Spinal cord (tissue), 10 donors: ENCODE data around the gene JPT1. TPM values are rescaled to one million over a fixed set of nuclear protein-coding genes. Genes with fewer than 3 reads are reported as not detected.

Experiments used
- DNase-seq, 6 donors: peaks; one replicate each; pipeline versions ENCODE4 v3.0.0 to v3.0.0-alpha.2; 2013 to 2015; ENCODE audit warnings: low spot score in 6 of 6, low read depth in 4 of 6
- H3K27ac ChIP-seq: one replicate; pipeline ENCODE4 v1.5.1; 2013; ENCODE audit warnings: low read depth, low read length, control low read depth
- H3K27me3 ChIP-seq: one replicate; pipeline ENCODE4 v1.6.1; 2013; ENCODE audit warnings: low read length; ENCODE audit not compliant: control insufficient read depth, insufficient read depth
- H3K36me3 ChIP-seq: one replicate; pipeline ENCODE4 v1.6.1; 2013; ENCODE audit warnings: low read length; ENCODE audit not compliant: control insufficient read depth, insufficient read depth
- H3K4me1 ChIP-seq: one replicate; pipeline ENCODE4 v1.6.1; 2013; ENCODE audit warnings: low read length; ENCODE audit not compliant: control insufficient read depth, insufficient read depth
- H3K4me3 ChIP-seq: one replicate; pipeline ENCODE4 v1.5.1; 2013; ENCODE audit warnings: low read depth, low read length, control low read depth
- H3K9me3 ChIP-seq: one replicate; pipeline ENCODE4 v1.6.1; 2013; ENCODE audit warnings: low read length; ENCODE audit not compliant: control insufficient read depth, insufficient read depth
- WGBS: methylation state at CpG from one replicate; pipeline ENCODE4 v1.1.5; 2013; ENCODE audit warnings: missing lambda C conversion rate; ENCODE audit not compliant: insufficient coverage; 5-methylcytosine and 5-hydroxymethylcytosine counted together
- polyA plus RNA-seq, 2 donors: library from polyadenylated mRNA; unstranded; fragments of 120-200 nt; gene quantifications; one replicate each; pipeline ENCODE4 v1.2.1, GENCODE V29; 2013; ENCODE audit not compliant: insufficient read length in 2 of 2
- small RNA-seq: library from RNA; depleted of rRNA; stranded (forward); fragments of <200 nt; gene quantifications from one replicate; pipeline ENCODE3, GENCODE V24; 2014; ENCODE audit warnings: low replicate concordance
- total RNA-seq, 2 donors: library from RNA; depleted of rRNA in 1 of 2; stranded (reverse); fragments of 120-200 nt in 1 of 2; fragments of >200 nt in 1 of 2; gene quantifications; one replicate each; pipeline versions ENCODE4 v1.2.3 to v1.2.4, GENCODE V29; 2013 to 2014
- donor health status: healthy.

Gene JPT1
- total and polyA plus RNA-seq, 4 donors: 79.8 to 353 (median 217) TPM

- no peak for DNase-seq
- no peaks in the 10 kb centered on the region for H3K9me3 ChIP-seq
- peak overlapping the region; percentile 63 for H3K27ac ChIP-seq
- 39% methylated on average over 3 of the region's 12 CpGs for WGBS
- H3K36me3 ChIP-seq: no peaks in the 10 kb centered on the region
- H3K4me1 ChIP-seq: peaks cover 34% of the 10 kb centered on the region
- H3K27me3 ChIP-seq: peaks cover 10% of the 10 kb centered on the region
- peak overlapping the region; percentile 22 for H3K4me3 ChIP-seq
Measured at GRCh38 chr17:75087182-75087557, 67.1 kb downstream of the JPT1 start.

GRCh38 chr17:75086496-75087181 is 67.7 kb downstream of the JPT1 start:
- H3K9me3 ChIP-seq: no peaks in the 10 kb centered on the region
- no peaks in the 10 kb centered on the region for H3K36me3 ChIP-seq
- WGBS: 84% methylated on average over 13 of the region's 15 CpGs
- H3K4me1 ChIP-seq: peaks cover 32% of the 10 kb centered on the region
- no peak overlapping the region for H3K4me3 ChIP-seq
- no peak for DNase-seq
- H3K27ac ChIP-seq: no peak overlapping the region
- H3K27me3 ChIP-seq: peaks cover 10% of the 10 kb centered on the region

Small RNA genes lying within 50 kb of the gene (small RNA-seq; reads per million reads assigned to genes)
- gene RF00019: not detected

Other genes starting within 250 kb of the JPT1 start
- gene USH1G, start 231.3 kb downstream of the JPT1 start, total RNA-seq: under 1 TPM; 0.06 to 0.20 TPM
- under 1 TPM; 0.41 to 0.42 TPM for gene USH1G, start 231.3 kb downstream of the JPT1 start, polyA plus RNA-seq
- gene OTOP2, start 230.2 kb downstream of the JPT1 start, total RNA-seq: not detected
- gene OTOP2, start 230.2 kb downstream of the JPT1 start, polyA plus RNA-seq: under 1 TPM in 1 of 2 donors, not detected in 1; 0.08 TPM
- gene OTOP3, start 218.6 kb downstream of the JPT1 start, total RNA-seq: not detected
- not detected for gene OTOP3, start 218.6 kb downstream of the JPT1 start, polyA plus RNA-seq
- gene HID1, start 181.8 kb downstream of the JPT1 start, total RNA-seq: 10 to 100 TPM; 12.3 to 16.5 TPM
- gene HID1, start 181.8 kb downstream of the JPT1 start, polyA plus RNA-seq: 10 to 100 TPM; 51.1 to 61.6 TPM
- 1 to 10 TPM; 7.3 to 8.0 TPM for gene CDR2L, start 166.9 kb downstream of the JPT1 start, total RNA-seq
- gene CDR2L, start 166.9 kb downstream of the JPT1 start, polyA plus RNA-seq: 10 to 100 TPM; 24.3 to 25.4 TPM
- 10 to 100 TPM; 13.0 to 35.5 TPM for gene MRPL58, start 141.8 kb downstream of the JPT1 start, total RNA-seq
- gene MRPL58, start 141.8 kb downstream of the JPT1 start, polyA plus RNA-seq: 10 to 100 TPM; 24.5 to 27.0 TPM
- 100 to 1,000 TPM; 145 to 326 TPM for gene ATP5PD, start 107.5 kb downstream of the JPT1 start, total RNA-seq
- 100 to 1,000 TPM; 303 to 304 TPM for gene ATP5PD, start 107.5 kb downstream of the JPT1 start, polyA plus RNA-seq
- 10 to 100 TPM; 31.9 to 45.6 TPM for gene KCTD2, start 107.3 kb downstream of the JPT1 start, total RNA-seq
- gene KCTD2, start 107.3 kb downstream of the JPT1 start, polyA plus RNA-seq: 10 to 100 TPM; 66.8 to 72.3 TPM
- 1 to 10 TPM; 2.4 to 8.7 TPM for gene SLC16A5, start 66.6 kb downstream of the JPT1 start, total RNA-seq
- gene SLC16A5, start 66.6 kb downstream of the JPT1 start, polyA plus RNA-seq: 1 to 10 TPM; 3.4 to 7.9 TPM
- 1 to 10 TPM; 2.5 to 5.5 TPM for gene ARMC7, start 44.5 kb downstream of the JPT1 start, total RNA-seq
- 10 to 100 TPM; 12.5 to 14.2 TPM for gene ARMC7, start 44.5 kb downstream of the JPT1 start, polyA plus RNA-seq
- gene NT5C, start 22.8 kb downstream of the JPT1 start, total RNA-seq: 10 to 100 TPM; 27.2 to 61.0 TPM
- gene NT5C, start 22.8 kb downstream of the JPT1 start, polyA plus RNA-seq: 10 to 100 TPM; 52.4 to 59.4 TPM
- 100 to 1,000 TPM; 133 to 360 TPM for gene SUMO2, start 28.4 kb upstream of the JPT1 start, total RNA-seq
- gene SUMO2, start 28.4 kb upstream of the JPT1 start, polyA plus RNA-seq: 100 to 1,000 TPM; 557 to 562 TPM
- gene NUP85, start 51.2 kb upstream of the JPT1 start, total RNA-seq: 10 to 100 TPM; 29.8 to 40.3 TPM
- gene NUP85, start 51.2 kb upstream of the JPT1 start, polyA plus RNA-seq: 10 to 100 TPM; 44.9 to 63.0 TPM
- 10 to 100 TPM; 12.1 to 19.8 TPM for gene GGA3, start 107.1 kb upstream of the JPT1 start, total RNA-seq
- 10 to 100 TPM; 53.4 to 57.5 TPM for gene GGA3, start 107.1 kb upstream of the JPT1 start, polyA plus RNA-seq
- 10 to 100 TPM; 47.9 to 71.2 TPM for gene MRPS7, start 107.4 kb upstream of the JPT1 start, total RNA-seq
- gene MRPS7, start 107.4 kb upstream of the JPT1 start, polyA plus RNA-seq: 10 to 100 TPM; 70.3 to 73.5 TPM
- gene MIF4GD, start 116.7 kb upstream of the JPT1 start, total RNA-seq: 10 to 100 TPM; 11.0 to 21.8 TPM
- 10 to 100 TPM; 30.2 to 31.1 TPM for gene MIF4GD, start 116.7 kb upstream of the JPT1 start, polyA plus RNA-seq
- gene SLC25A19, start 134.9 kb upstream of the JPT1 start, total RNA-seq: 1 to 10 TPM; 6.7 to 9.3 TPM
- 10 to 100 TPM in 1 of 2 donors, 1 to 10 TPM in 1; 9.0 to 11.7 TPM for gene SLC25A19, start 134.9 kb upstream of the JPT1 start, polyA plus RNA-seq